Measurements from ENCODE around the gene SLC38A2. TPM values are rescaled to one million over a fixed set of nuclear protein-coding genes. Genes with fewer than 3 reads are reported as not detected.

The SLC38A2 gene
- 169 and 201 TPM in 2 replicates for total RNA-seq
- 78.3 and 101 TPM in 2 replicates for polyA plus RNA-seq

GRCh38 chr12:46372544-46373300 is at the start of gene SLC38A2:
Gene SLC38A2 (minus strand): TSS chr12:46372773. CDS start chr12:46371293, 1,480 bp downstream.
- H3K27me3 ChIP-seq: no peaks in the 10 kb centered on the region
- H3K9me3 ChIP-seq (ENCODE audit: low read depth): no peaks in the 10 kb centered on the region
- peaks cover 19% of the 10 kb centered on the region for H3K4me1 ChIP-seq (ENCODE audit: low read depth)
- TF ChIP-seq, protein P1, sequence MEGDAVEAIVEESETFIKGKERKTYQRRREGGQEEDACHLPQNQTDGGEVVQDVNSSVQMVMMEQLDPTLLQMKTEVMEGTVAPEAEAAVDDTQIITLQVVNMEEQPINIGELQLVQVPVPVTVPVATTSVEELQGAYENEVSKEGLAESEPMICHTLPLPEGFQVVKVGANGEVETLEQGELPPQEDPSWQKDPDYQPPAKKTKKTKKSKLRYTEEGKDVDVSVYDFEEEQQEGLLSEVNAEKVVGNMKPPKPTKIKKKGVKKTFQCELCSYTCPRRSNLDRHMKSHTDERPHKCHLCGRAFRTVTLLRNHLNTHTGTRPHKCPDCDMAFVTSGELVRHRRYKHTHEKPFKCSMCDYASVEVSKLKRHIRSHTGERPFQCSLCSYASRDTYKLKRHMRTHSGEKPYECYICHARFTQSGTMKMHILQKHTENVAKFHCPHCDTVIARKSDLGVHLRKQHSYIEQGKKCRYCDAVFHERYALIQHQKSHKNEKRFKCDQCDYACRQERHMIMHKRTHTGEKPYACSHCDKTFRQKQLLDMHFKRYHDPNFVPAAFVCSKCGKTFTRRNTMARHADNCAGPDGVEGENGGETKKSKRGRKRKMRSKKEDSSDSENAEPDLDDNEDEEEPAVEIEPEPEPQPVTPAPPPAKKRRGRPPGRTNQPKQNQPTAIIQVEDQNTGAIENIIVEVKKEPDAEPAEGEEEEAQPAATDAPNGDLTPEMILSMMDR (IDR thresholded peaks at IDR 0.05; ENCODE audit: low read depth, low read length): no peak
- peak within 1 kb of the TSS; percentile 94 for H3K27ac ChIP-seq
- peaks cover 28% of the 10 kb centered on the region for H3K36me3 ChIP-seq
- peak; percentile 96 to 97 for DNase-seq (ENCODE audit: low read depth in 1 of 2, low spot score in 1 of 2)
- H3K4me3 ChIP-seq: peak within 1 kb of the TSS; percentile 99

GRCh38 chr12:46419675-46420074 is 47.1 kb upstream of the SLC38A2 start:
- Histone ChIP-seq H3K27ac (no peak overlapping the region), H3K4me3 (no peak overlapping the region), H3K36me3 (no peaks in the 10 kb centered on the region), H3K9me3 (ENCODE audit: low read depth) (no peaks in the 10 kb centered on the region), H3K4me1 (ENCODE audit: low read depth) (no peaks in the 10 kb centered on the region), H3K27me3 (no peaks in the 10 kb centered on the region)
- no peak for DNase-seq (ENCODE audit: low read depth in 1 of 2, low spot score in 1 of 2)
- TF ChIP-seq, protein P1 (IDR thresholded peaks at IDR 0.05; ENCODE audit: low read depth, low read length): no peak

- peaks cover 2% of the 10 kb centered on the region for H3K4me1 ChIP-seq (ENCODE audit: low read depth)
- no peak overlapping the region for H3K27ac ChIP-seq
- H3K27me3 ChIP-seq: no peaks in the 10 kb centered on the region
- H3K4me3 ChIP-seq: no peak overlapping the region
- H3K36me3 ChIP-seq: no peaks in the 10 kb centered on the region
- H3K9me3 ChIP-seq (ENCODE audit: low read depth): no peaks in the 10 kb centered on the region
- DNase-seq (ENCODE audit: low read depth in 1 of 2, low spot score in 1 of 2): no peak
- TF ChIP-seq, protein P1 (IDR thresholded peaks at IDR 0.05; ENCODE audit: low read depth, low read length): no peak
Measured at GRCh38 chr12:46415552-46415951, 43.0 kb upstream of the SLC38A2 start.

- H3K36me3 ChIP-seq: no peaks in the 10 kb centered on the region
- H3K4me1 ChIP-seq (ENCODE audit: low read depth): peaks cover 10% of the 10 kb centered on the region
- no peak overlapping the region for H3K27ac ChIP-seq
- TF ChIP-seq, protein P1 (IDR thresholded peaks at IDR 0.05; ENCODE audit: low read depth, low read length): no peak
- DNase-seq (ENCODE audit: low read depth in 1 of 2, low spot score in 1 of 2): no peak
- no peaks in the 10 kb centered on the region for H3K27me3 ChIP-seq
- no peaks in the 10 kb centered on the region for H3K9me3 ChIP-seq (ENCODE audit: low read depth)
- H3K4me3 ChIP-seq: no peak overlapping the region
Measured at GRCh38 chr12:46414591-46415268, 42.2 kb upstream of the SLC38A2 start.

- Histone ChIP-seq H3K9me3 (ENCODE audit: low read depth) (no peaks in the 10 kb centered on the region), H3K4me3 (no peak overlapping the region), H3K27me3 (no peaks in the 10 kb centered on the region), H3K4me1 (ENCODE audit: low read depth) (peaks cover 24% of the 10 kb centered on the region), H3K27ac (no peak overlapping the region), H3K36me3 (no peaks in the 10 kb centered on the region)
- TF ChIP-seq, protein P1 (IDR thresholded peaks at IDR 0.05; ENCODE audit: low read depth, low read length): no peak
- DNase-seq (ENCODE audit: low read depth in 1 of 2, low spot score in 1 of 2): no peak
Measured at GRCh38 chr12:46413368-46413767, 40.8 kb upstream of the SLC38A2 start.

Data from cardiac muscle cell (in vitro differentiated cells and primary cell).